ENCODE data around the gene LRRC45.

LRRC45 gene

DNA sequence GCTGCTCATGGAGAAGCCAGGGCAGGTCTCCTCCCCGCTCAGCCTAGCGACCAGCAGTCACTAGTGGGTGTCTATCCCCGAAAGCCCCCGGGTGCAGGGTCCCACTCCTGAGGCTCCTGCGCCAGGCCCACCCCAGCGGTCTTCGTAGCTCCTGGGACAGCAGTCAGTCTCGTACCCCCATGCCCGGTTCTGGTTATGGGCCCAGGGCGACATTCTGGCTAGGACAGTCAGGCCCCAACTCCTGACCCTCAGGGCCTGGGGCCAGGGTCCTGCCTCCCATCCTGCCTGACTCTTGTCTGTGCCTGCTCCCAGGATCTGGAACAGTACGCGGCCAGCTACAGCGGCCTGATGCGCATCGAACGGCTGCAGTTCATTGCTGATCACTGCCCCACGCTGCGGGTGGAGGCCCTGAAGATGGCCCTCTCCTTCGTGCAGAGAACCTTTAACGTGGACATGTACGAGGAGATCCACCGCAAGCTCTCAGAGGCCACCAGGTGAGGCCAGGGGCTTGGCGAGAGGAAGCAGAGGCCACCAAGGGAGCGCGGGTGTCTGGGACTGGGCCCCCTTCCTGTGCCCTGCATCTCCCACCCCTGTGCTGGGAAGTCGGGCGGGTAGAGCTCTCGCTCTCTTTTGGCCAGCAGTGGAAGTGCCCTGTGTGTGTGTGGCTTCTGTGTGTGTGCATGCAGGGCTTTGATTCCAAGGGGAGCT lies 30.6 kb downstream of the LRRC45 start:
- no peak for DNase-seq

DNA sequence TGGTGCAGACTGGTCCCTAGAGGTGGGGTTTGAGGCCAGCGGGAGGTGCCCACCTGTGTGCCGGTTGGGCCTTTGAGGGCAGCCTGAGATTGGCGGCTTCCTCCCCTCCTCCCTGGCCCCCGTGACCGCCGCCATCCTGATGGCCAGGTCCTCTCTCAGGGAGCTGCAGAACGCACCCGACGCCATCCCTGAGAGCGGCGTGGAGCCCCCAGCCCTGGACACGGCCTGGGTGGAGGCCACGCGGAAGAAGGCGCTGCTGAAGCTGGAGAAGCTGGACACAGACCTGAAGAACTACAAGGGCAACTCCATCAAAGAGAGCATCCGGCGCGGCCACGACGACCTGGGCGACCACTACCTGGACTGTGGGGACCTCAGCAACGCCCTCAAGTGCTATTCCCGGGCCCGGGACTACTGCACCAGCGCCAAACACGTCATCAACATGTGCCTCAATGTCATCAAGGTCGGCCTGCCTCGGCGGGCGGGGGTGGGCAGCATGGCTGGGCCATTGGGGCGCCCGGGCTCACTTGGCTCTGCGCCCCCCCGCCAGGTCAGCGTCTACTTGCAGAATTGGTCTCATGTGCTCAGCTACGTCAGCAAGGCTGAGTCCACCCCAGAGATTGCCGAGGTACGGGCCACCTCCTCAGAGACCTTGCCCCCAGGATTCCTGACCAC lies 31.4 kb downstream of the LRRC45 start:
- DNase-seq: no peak

DNA sequence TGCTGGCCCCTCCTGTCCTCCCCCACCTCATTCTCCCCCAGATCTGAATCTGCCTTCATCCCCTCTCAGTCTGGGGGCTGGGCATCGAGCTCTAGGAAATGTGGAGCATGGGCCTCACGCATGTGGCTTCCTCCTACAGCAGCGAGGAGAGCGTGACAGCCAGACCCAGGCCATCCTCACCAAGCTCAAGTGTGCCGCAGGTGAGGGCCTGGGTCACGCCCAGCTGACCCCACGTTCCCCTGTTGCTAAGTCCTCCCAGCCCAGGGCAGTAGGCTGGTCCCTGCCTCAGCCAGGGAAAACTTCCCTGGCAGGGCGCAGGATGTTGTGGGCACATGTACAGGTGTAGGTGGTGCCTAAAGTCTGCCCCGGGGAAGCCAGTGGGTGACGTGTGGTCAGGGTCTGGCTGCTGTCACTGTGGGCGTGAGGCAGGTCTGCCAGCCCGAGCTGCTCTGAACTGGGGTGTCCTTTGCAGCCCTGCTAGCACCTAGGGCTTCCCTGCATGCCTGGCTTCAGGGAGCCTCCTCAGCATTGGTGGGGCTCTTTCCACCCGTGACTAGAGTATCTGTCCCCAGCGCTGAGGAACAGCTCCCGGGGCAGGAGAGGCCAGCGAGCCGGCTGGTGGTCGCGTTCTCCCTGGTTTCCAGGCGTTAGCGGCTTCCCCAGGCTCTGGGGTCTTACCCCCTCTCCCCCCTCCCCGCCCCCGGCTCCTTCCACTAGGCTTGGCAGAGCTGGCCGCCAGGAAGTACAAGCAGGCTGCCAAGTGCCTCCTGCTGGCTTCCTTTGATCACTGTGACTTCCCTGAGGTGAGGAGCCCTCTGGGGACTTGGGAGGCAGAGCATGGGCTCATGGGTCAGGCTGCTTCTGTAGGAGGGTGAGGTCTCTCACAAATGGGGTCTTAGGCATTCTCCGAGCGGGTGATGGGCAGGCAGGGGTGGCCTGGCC lies 32.2 kb downstream of the LRRC45 start:
- no peak for DNase-seq

DNA sequence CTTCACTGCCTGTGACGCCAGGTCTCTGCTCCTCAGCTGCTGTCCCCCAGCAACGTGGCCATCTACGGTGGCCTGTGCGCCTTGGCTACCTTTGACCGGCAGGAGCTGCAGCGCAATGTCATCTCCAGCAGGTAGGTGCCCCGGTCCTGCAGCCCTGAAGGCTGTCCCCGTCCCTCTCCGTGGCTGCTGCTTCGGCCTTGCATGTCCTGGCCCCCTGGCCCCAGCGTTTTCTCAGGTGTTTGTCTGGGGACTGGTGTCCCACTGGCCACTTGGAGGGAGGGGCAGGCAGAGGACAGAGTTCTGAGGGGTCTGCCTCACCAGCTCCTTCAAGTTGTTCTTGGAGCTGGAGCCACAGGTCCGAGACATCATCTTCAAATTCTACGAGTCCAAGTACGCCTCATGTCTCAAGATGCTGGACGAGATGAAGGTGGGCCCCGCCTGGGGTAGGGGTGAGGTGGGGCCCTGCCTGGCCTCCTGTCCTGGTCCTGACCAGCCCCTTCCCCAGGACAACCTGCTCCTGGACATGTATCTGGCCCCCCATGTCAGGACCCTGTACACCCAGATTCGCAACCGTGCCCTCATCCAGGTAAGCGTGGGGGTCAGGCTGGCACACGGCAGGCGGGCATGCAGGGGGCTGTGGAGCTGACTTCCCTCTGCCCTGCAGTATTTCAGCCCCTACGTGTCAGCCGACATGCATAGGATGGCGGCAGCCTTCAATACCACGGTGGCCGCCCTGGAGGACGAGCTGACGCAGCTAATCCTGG lies 33.0 kb downstream of the LRRC45 start:
- no peak for DNase-seq

DNA sequence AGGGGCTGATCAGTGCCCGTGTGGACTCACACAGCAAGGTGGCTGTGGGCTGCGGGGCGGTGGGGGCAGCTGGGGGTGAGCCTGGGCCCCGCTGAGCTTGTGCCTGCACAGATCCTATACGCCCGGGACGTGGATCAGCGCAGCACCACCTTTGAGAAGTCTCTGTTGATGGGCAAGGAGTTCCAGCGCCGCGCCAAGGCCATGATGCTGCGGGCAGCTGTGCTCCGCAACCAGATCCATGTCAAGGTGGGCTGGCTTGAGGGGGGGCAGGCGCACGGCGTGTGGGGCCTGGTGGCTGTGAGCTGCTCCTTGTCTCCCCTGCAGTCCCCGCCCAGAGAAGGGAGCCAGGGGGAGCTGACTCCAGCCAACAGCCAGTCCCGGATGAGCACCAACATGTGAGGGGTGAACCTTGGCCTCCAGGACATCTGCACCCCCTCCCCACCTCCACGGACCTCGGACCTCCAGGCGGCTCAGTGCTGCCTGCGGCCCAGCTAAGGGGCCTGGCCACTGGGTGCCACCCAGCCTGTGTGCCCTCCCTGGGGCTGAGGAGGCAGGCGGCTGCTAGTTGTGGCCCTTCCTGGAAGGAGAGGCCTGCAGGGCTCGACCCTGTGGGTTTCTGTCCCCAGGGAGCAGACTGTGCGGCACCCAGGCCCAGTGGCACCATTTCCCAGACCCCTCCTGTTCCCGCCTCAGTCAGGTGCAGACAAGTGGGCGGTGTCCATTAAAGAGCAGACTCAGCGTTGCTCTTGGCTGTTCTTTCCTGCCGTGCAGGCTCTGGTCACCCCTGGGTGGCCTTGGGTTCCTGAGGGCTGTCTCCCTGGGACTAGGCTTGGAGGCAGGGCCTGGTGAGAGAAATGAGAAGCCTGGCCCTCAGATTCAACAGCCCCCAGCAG lies 33.9 kb downstream of the LRRC45 start:
- no peak for DNase-seq

DNA sequence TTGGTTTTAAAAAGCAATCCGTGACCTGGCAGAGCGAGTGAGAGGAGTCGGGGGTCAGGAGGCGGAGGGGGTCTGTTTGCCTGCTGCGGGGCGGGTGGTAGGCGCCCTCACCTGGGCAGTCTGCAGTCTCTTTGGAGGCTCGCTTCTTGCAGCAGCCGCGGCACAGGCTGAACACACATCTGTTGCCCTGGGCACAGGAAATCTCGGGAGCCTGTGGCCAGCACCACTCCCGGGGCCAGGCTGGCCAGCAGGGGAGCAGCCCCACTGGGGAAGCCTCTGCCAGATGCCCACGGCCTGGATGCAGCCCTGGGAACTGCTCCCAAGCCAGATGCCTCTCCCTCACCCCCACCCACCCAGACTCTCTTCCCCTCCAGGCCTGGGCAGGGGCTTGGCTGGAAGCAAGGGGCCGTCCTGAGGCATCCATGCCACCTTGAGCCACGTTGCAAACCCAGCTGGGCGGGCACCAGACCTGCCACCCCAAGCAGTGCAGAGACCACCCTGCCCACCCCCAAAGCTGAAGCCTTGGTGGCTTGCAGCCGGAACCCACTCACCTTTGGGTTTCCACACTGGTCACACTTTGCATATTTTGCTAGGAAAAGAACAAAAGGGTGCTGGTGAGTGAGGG lies 35.2 kb downstream of the LRRC45 start:
- no peak for DNase-seq

DNA sequence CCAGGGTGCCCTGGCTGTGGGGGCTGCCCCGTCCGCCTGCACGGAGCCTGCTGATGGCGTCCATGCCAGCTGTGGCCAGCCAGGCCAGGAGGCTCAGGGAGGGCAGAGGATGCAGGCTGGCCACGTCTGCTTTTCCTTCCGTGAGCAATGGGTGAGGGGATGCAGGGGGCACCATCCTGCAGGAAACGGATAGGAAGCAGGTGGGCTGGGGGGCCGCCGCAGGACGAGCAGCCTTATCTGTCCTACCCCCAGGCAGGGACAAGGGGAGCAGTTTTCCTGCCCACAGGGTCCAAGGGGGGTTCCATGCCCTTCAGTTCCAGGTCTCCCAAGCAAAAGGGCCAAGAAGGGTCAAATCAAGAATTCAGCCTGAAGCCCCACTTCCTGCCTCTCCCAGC lies 35.7 kb downstream of the LRRC45 start:
- no peak for DNase-seq

DNA sequence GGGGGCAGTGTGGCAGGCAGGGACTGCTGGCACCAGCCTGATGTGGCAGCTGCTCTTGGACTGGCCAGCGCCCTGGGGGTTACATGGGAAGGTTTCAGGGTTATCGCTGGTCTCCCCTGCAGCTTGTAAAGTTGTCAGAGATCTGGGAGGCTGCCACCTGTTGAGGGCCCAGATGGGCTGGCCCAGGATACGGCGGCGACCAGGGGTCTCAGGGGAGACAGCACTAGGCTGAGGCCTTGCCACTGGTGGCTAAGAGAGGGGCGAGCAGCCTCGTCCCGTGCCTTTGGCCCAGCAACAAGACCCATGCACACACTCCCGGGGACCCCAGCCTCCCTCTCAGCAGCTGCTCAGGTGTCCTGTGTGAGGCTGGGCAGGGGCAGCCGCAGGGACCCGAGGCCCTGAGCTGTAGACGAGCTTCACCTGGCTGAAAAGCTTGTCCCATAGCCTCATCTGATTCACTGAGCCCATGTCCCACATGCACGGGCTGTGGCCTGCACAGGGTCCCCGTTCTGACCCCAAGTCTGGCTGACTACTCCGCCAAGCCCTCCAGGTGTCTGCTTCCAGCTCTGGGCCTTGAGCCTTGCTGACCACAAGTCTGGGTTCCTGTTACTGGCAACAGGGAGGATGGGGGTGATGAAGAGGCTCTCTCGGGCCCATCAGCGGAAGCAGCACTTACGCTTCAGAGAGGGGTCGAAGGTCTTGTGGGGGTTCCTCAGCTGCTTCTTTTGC lies 36.3 kb downstream of the LRRC45 start:
- DNase-seq: no peak

DNA sequence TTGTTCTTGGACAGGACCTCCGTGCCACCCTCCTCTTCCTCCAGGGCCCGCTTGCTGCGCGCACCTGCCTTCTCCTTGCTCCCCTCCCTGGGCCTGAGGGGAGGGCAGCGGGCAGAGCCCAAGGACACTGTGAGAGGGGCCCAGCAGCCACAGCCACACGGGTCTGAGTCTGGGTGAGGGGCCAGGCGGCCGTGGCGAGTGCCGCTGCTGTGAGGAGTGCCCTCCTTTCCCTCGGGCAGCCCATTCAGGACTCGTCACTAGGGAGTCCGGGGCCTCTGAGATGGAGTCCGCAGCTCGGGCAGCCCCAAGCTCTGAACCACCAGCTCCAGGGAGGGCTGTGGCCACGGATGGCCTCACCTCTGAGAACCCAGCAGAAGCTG lies 36.9 kb downstream of the LRRC45 start:
- no peak for DNase-seq

DNA sequence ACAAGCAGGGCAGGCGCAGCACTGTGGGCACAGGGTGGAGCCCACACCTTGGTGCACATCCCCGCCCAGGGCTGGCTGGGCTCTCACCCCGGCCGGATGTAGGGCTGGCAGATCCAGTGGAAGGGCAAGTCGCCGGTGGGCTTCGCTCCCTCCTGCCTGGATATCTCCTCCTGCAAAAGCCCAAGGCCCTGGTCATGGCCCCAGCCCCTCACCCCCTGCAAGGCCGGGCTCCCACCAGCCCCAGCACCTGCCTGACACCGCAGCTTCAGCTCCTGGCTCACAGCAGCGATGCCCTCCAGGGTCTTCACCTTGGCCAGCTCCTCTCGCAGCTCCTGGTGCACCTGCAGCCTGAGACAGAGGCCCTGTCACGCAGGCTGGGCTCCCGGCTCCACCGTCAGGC lies 37.5 kb downstream of the LRRC45 start:
- DNase-seq: no peak

DNA sequence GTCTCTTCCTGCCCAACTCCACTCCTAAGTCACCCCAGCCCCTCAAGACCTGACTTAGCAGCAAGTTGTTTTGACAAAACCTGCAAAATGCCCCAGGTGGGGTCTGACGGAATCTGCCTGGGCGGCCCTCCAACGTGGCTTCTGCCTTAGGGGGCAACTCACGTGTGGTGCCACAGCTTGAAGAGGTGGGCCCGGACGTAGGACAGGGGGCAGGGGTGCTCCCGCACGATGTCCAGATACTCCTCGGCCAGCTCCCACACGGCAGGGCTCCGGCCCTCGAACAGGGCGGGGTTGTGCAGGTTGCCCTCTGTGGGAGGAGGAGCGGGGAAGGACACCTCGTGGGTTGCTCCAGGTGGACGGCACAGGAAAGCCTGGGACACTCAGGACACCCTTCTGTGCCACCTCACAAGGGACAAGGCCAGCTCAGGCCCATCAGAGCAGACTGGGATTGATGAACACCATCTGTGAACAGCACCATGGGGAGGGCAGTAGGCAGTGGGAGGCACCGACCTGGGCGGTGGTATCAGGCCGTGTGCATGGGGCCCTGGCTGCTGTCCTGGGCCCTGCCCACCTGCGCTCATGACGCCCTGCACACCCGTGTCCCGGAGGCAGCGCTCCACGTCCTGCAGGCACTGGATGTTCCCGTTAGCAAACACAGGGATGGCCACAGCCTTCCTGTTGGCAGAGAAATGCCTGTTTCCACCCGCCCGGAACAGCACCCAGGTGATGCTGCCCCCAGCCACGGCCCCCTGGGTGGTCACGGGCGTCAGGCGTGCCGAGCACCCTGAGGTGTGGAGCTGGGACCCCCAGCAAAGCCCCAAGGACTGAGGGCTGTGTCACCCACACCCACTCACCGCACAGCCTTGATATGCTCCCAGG lies 38.2 kb downstream of the LRRC45 start:
- DNase-seq: no peak

DNA sequence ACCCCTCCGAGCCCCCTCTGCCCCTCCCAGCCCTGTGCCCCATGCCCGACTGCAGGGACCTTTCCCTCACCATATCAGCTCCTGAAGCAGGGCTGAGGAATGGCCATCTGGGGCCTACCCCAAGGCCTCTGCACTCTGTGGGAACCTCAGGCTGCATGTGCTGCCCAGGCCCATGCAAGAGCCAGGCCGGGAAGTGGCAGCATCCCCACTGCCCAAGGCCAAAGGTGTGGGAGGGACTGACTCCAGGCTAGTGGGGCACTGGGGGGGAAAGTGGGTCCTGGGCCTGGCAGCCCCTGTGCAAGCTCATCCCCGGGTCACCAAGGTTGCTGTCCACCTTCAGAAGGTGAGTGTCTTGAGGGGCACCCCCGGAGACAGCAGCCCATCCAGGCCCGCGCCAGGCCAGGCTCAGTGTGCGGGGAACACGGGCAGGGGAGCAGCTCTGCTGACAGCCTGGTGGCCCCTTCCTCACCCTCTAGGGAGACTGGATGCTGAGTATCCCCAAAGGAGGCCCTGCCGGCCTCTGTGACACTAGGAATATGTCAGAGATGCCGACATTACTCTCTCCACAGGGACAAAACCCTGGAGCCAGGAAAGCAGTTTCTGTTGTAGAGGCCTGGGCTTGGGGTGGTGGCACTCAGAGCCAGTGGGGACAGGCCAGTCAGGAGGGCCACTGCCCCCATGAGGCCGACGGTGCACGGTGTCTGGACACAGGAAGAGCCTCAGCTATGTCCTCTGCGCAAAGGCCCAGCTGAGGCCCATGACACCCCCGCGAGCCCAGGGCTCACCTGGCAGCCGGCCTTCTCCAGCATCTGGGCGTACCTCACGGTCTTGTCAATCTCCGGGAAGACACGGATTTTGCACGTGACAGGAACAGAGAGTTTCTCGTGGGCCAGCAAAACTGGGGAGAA lies 39.2 kb downstream of the LRRC45 start:
- DNase-seq: no peak

DNA sequence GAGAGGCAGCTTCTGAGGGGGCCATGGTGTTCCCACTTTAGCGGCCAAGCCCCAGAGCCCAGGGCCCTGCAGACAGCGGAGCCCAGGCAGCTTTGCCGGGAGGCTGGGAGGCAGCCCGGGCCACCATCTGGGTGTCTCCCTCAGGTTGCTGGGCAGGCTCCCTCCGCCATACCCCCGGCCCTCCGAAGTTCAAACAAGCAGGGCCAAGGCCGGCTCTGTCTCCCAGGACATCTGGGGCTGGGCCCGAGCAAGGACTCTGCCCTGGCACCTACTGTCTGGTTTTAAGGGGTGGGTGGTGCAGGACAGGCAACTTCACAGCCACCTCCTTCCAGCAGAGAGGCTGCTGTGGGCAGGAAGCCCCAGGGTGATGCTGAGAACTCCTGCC lies 39.9 kb downstream of the LRRC45 start:
- DNase-seq: no peak

DNA sequence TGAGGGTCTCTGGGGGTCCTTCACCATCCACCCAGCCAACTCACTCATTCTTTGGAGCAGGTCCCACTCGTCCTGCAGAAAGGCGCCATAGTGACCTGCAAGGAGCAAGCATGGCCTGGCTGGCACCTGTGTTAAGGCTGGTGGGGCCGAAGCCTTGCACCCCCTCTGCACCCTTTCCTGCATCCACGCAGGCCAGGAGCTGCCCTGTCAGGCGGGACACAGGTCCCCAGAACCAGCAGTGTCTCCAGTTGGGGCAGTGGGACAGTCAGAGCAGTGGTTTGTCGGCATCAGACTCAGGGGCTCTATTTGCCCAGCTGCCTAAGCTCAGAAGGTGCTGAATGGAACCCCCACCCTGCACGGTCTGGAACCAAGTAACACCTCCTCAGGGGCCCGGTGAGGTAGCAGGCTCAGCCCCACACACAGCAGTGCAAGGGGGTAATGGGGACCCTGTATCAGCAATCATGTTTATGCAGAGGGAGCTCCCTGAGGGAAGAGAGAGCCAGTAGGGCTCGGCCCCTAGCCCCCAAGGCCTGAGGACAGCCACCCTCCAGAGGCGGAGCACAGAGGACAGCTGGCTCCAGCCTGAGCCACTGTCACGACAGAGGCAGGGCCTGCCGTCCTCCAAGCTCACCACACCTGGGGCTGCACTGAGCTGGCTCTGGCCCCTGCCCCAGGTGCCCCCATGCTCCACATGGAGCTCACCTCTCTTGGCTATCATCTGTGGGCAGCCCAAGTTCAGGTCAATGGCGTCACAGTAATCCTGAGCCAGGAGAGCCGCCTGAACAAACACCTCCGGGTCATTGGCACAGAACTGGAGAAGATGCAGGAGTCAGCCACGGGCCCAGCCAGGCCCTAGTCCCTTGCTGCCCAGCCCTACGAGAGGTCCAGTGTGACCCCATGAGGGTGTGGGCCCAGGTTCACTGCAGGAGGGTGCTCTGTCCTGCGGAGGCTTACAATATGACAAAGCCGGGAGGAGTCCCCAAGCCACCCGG lies 40.6 kb downstream of the LRRC45 start:
- no peak for DNase-seq

DNA sequence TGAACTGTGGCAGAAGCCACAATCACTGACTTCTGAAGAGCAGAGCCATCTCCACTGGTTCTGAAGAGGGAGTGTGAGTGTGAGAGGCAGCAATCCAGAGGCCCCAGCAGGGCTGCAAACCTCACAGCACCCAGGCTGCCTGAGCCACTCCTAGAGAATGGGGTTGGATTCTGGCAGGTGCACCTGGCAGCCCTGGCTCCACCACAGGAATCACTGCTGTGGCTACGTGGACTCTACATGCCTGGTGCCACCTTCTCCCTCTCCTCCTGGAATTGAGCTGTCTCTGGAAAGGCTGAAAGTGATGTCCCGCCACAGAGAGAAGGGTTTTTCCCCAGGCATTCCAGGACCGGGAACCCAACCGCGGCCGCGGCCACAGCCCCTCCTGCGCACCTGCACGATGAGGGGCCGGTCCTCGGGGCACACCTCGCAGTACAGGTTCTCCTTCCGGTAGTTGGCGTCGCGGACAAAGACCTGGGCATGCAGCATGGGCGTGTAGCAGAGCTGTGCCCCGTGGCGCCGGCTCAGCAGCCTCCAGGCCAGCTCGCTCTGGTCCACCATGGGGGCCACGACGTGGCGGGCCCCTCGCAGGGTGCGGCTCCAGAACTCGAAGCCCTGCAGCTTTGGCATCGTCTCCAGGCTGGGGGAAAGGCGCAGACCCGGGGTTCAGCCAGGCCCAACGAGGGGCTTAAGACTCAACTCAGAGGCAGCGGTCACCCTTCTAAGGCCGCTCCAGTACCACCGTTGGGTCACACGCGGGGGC lies 41.5 kb downstream of the LRRC45 start:
- peak; percentile 4 to 50 (median 41) for DNase-seq

DNA sequence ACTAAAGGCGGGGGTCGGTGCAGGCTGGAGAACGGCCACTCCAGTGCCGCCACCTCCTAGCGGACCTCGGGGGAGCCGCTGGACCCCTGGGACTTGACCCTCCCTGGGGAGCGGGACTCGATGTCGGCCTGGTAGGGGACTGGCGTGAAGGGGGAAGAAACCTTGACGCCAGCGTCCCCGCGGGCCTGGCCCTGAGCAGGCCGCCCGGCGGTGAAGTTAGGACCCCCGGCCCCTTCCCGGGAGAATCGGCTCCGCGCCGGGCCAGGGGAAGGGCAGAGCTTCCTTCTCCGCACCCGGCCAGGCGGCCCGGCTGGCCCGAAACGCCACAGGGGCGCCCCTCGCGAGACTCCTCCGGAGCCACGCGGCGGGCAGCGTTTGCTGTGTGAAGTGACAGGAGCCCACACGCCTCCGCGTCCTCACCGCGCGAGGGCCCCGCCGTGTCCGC lies 42.1 kb downstream of the LRRC45 start:
- peak in 2 of 3 experiments; percentile 48 to 54 for DNase-seq
